Measurements from ENCODE around the gene CHD3. TPM values are rescaled to one million over a fixed set of nuclear protein-coding genes. Genes with fewer than 3 reads are reported as not detected.
A peak's percentile ranks its signal among the peaks of the same experiment; 100 is the strongest.

CHD3 gene
- total and polyA plus RNA-seq, 2 of the 13 experiments (the other 11 are each of a cell fraction or from before 2014, with no cell fraction given), result 2.7 to 3.7 TPM

GRCh38 chr17:7857713-7858521 is 30.7 kb upstream of the CHD3 start, which contains the start of gene CYB5D1 (continued):
- TF ChIP-seq HIC2 (CRISPR knock-in tag; IDR thresholded peaks at IDR 0.05; ENCODE audit: low read depth) (no peak), MLLT10 (CRISPR knock-in tag; IDR thresholded peaks at IDR 0.05) (no peak), ZNF672 (CRISPR knock-in tag; IDR thresholded peaks at IDR 0.05) (no peak), PAXIP1 (CRISPR knock-in tag; conservative IDR thresholded peaks at IDR 0.05) (peak; percentile 19; the same call in 1 of the 2 replicates), SRF (IDR thresholded peaks at IDR 0.05; ENCODE audit: low read depth, low read length) (peak; percentile 57; the same call in 1 of the 2 replicates), GATAD1 (CRISPR knock-in tag; IDR thresholded peaks at IDR 0.05) (0 out of 2 replicates have a peak, but pooled peaks have one; percentile 73), TFDP1 (CRISPR knock-in tag; IDR thresholded peaks at IDR 0.05; ENCODE audit: borderline replicate concordance) (no peak), TBX3 (IDR thresholded peaks at IDR 0.05; ENCODE audit: borderline replicate concordance) (no peak), TERF1 (CRISPR knock-in tag; IDR thresholded peaks at IDR 0.05) (no peak), KDM5B (CRISPR knock-in tag; IDR thresholded peaks at IDR 0.05; ENCODE audit: borderline replicate concordance) (peak; percentile 84; the same call in 1 of the 2 replicates), CTCF (CRISPR knock-in tag; IDR thresholded peaks at IDR 0.05) (no peak), ZMAT3 (CRISPR knock-in tag; conservative IDR thresholded peaks at IDR 0.05) (peak; percentile 26; the same call in 1 of the 2 replicates), ZNF598 (CRISPR knock-in tag; IDR thresholded peaks at IDR 0.05; ENCODE audit: borderline replicate concordance) (0 out of 2 replicates have a peak, but pooled peaks have one; percentile 18), MATR3 (CRISPR knock-in tag; IDR thresholded peaks at IDR 0.05) (no peak), EHMT2 (IDR thresholded peaks at IDR 0.05; ENCODE audit: borderline replicate concordance, low read depth, low read length) (peak; percentile 30; the same call in 1 of the 2 replicates), ZNF260 (CRISPR knock-in tag; IDR thresholded peaks at IDR 0.05; ENCODE audit: borderline replicate concordance, low read depth) (no peak), HCFC1 (IDR thresholded peaks at IDR 0.05; ENCODE audit: low read depth, low read length) (peak; percentile 64), WIZ (CRISPR knock-in tag; IDR thresholded peaks at IDR 0.05) (no peak)
